Purkinje cell (primary cell): ENCODE results near the gene DNAJB11. TPM values are rescaled to one million over a fixed set of nuclear protein-coding genes. Genes with fewer than 3 reads are reported as not detected.

ENCODE experiments used
- polyA plus RNA-seq: library from polyadenylated mRNA; unstranded; fragments of >200 nt; fragmentation: Nextera tagmentation; gene quantifications from 2 replicates; pipeline ENCODE4 v1.2.1, GENCODE V29; 2014

Gene DNAJB11
- polyA plus RNA-seq: 42.0 and 44.2 TPM in 2 replicates

GRCh38 chr3:186570096-186570940 is at the start of gene DNAJB11:
DNAJB11 (plus strand) TSS chr3:186570720; CDS start chr3:186570898, 178 bp downstream.

GRCh38 chr3:186544281-186544680 is 26.2 kb upstream of the DNAJB11 start, which contains the start of gene CRYGS:
CRYGS (minus strand) TSS chr3:186544380; CDS start chr3:186544326, 54 bp downstream.

GRCh38 chr3:186567072-186567921 is 3.2 kb upstream of the DNAJB11 start, which contains the start of gene TBCCD1:
TBCCD1 (minus strand) TSS chr3:186567339; CDS start chr3:186564329, 3,010 bp downstream.

GRCh38 chr3:186612721-186613636 is 42.5 kb downstream of the DNAJB11 start, which contains the start of gene AHSG:
AHSG (plus strand) TSS chr3:186613060; CDS start chr3:186613142, 82 bp downstream.

Other genes starting within 250 kb of the DNAJB11 start
- 66.0 and 73.5 TPM in 2 replicates for gene DGKG, start 208.5 kb upstream of the DNAJB11 start, polyA plus RNA-seq
- gene CRYGS, start 26.3 kb upstream of the DNAJB11 start, polyA plus RNA-seq: 1.8 and 3.2 TPM in 2 replicates
- 6.0 and 8.7 TPM in 2 replicates for gene TBCCD1, start 3.4 kb upstream of the DNAJB11 start, polyA plus RNA-seq
- not detected in 2 replicates for gene AHSG, start 42.3 kb downstream of the DNAJB11 start, polyA plus RNA-seq
- not detected in 2 replicates for gene FETUB, start 69.7 kb downstream of the DNAJB11 start, polyA plus RNA-seq
- gene HRG, start 95.3 kb downstream of the DNAJB11 start, polyA plus RNA-seq: not detected in 2 replicates
- not detected in 2 replicates for gene KNG1, start 146.6 kb downstream of the DNAJB11 start, polyA plus RNA-seq
- 1,838 and 1,904 TPM in 2 replicates for gene EIF4A2, start 212.9 kb downstream of the DNAJB11 start, polyA plus RNA-seq
- gene RFC4, start 235.8 kb downstream of the DNAJB11 start, polyA plus RNA-seq: 17.5 and 18.9 TPM in 2 replicates